Measurements from ENCODE around the gene GATAD1. TPM values are rescaled to one million over a fixed set of nuclear protein-coding genes. Genes with fewer than 3 reads are reported as not detected.
A peak's percentile ranks its signal among the peaks of the same experiment; 100 is the strongest.

Gene GATAD1
- total RNA-seq, 1 donor from 2014 or later = 26.2 TPM

- DNase-seq (ENCODE audit: low spot score) = no peak
- peaks cover 3% of the 10 kb centered on the region for H3K27me3 Mint-ChIP-seq (ENCODE audit: low read depth)
- no peaks in the 10 kb centered on the region for H3K36me3 Mint-ChIP-seq (ENCODE audit: low read depth)
- H3K27ac Mint-ChIP-seq (ENCODE audit: unreplicated experiment) = no peak overlapping the region
- peaks cover 6% of the 10 kb centered on the region for H3K4me1 Mint-ChIP-seq (ENCODE audit: low read depth)
- H3K9me3 Mint-ChIP-seq (ENCODE audit: low read depth) = no peaks in the 10 kb centered on the region
- TF ChIP-seq CTCF (IDR thresholded peaks at IDR 0.05) = peak; percentile 16
- H3K4me3 Mint-ChIP-seq (ENCODE audit: unreplicated experiment) = no peak overlapping the region
Observed at GRCh38 chr7:92417913-92418312, 29.4 kb upstream of the GATAD1 start.

GRCh38 chr7:92421676-92422435 is 25.4 kb upstream of the GATAD1 start:
- H3K36me3 Mint-ChIP-seq (ENCODE audit: low read depth) = no peaks in the 10 kb centered on the region
- no peaks in the 10 kb centered on the region for H3K27me3 Mint-ChIP-seq (ENCODE audit: low read depth)
- H3K4me3 Mint-ChIP-seq (ENCODE audit: unreplicated experiment) = no peak overlapping the region
- no peak for TF ChIP-seq CTCF (IDR thresholded peaks at IDR 0.05)
- H3K4me1 Mint-ChIP-seq (ENCODE audit: low read depth) = peaks cover 19% of the 10 kb centered on the region
- H3K9me3 Mint-ChIP-seq (ENCODE audit: low read depth) = no peaks in the 10 kb centered on the region
- H3K27ac Mint-ChIP-seq (ENCODE audit: unreplicated experiment) = no peak overlapping the region
- DNase-seq (ENCODE audit: low spot score) = no peak

- peaks cover 19% of the 10 kb centered on the region for H3K4me1 Mint-ChIP-seq (ENCODE audit: low read depth)
- no peak overlapping the region for H3K4me3 Mint-ChIP-seq (ENCODE audit: unreplicated experiment)
- no peak for DNase-seq (ENCODE audit: low spot score)
- H3K27me3 Mint-ChIP-seq (ENCODE audit: low read depth) = peaks cover 3% of the 10 kb centered on the region
- H3K36me3 Mint-ChIP-seq (ENCODE audit: low read depth) = no peaks in the 10 kb centered on the region
- no peak overlapping the region for H3K27ac Mint-ChIP-seq (ENCODE audit: unreplicated experiment)
- H3K9me3 Mint-ChIP-seq (ENCODE audit: low read depth) = no peaks in the 10 kb centered on the region
- TF ChIP-seq CTCF (IDR thresholded peaks at IDR 0.05) = no peak
Observed at GRCh38 chr7:92422926-92423325, 24.4 kb upstream of the GATAD1 start.

GRCh38 chr7:92423710-92424131 is 23.6 kb upstream of the GATAD1 start:
- Mint-ChIP-seq H3K36me3 (ENCODE audit: low read depth) (no peaks in the 10 kb centered on the region), H3K9me3 (ENCODE audit: low read depth) (no peaks in the 10 kb centered on the region), H3K27ac (ENCODE audit: unreplicated experiment) (no peak overlapping the region), H3K27me3 (ENCODE audit: low read depth) (peaks cover 3% of the 10 kb centered on the region), H3K4me1 (ENCODE audit: low read depth) (peaks cover 19% of the 10 kb centered on the region), H3K4me3 (ENCODE audit: unreplicated experiment) (peak overlapping the region; percentile 55)
- TF ChIP-seq CTCF (IDR thresholded peaks at IDR 0.05) = no peak
- DNase-seq (ENCODE audit: low spot score) = no peak

- H3K27me3 Mint-ChIP-seq (ENCODE audit: low read depth) = peaks cover 3% of the 10 kb centered on the region
Observed at GRCh38 chr7:92425311-92425947, 21.9 kb upstream of the GATAD1 start.

More at GRCh38 chr7:92425311-92425947, 21.9 kb upstream of the GATAD1 start:
- DNase-seq (ENCODE audit: low spot score) = no peak
- no peak overlapping the region for H3K4me3 Mint-ChIP-seq (ENCODE audit: unreplicated experiment)
- no peaks in the 10 kb centered on the region for H3K36me3 Mint-ChIP-seq (ENCODE audit: low read depth)
- no peak overlapping the region for H3K27ac Mint-ChIP-seq (ENCODE audit: unreplicated experiment)
- no peak for TF ChIP-seq CTCF (IDR thresholded peaks at IDR 0.05)
- H3K9me3 Mint-ChIP-seq (ENCODE audit: low read depth) = no peaks in the 10 kb centered on the region
- H3K4me1 Mint-ChIP-seq (ENCODE audit: low read depth) = peaks cover 19% of the 10 kb centered on the region

All from chondrocyte (in vitro differentiated cells).